H1 (cell line): ENCODE measurements around the gene PRPF39. TPM values are rescaled to one million over a fixed set of nuclear protein-coding genes. Genes with fewer than 3 reads are reported as not detected.

Source experiments
- CTCF ChIA-PET: fragments of 300-600 bp; sonication (Branson Sonifier 250); formaldehyde crosslinking; loops from one replicate; lab custom pipeline; 2021; ENCODE audit not compliant: partially characterized antibody; lab: Charles Lee
- POLR2A ChIA-PET: fragments of 300-600 bp; sonication (Branson Sonifier 250); formaldehyde crosslinking; loops from one replicate; lab custom pipeline; 2021; ENCODE audit warnings: inconsistent platforms; ENCODE audit not compliant: partially characterized antibody; lab: Charles Lee
- DNase-seq, 2 experiments: peaks; one replicate each; pipeline versions ENCODE4 v3.0.0 to v3.0.0-alpha.2; 2010 to 2022; ENCODE audit warnings: low spot score in 2 of 2, low read depth in 1 of 2, mixed read lengths in 1 of 2
- FAIRE-seq: peaks from 2 replicates; lab custom pipeline; 2011; peaks lifted over from hg19 to GRCh38; lab: Jason Lieb, UNC
- H2AFZ ChIP-seq: 2 replicates; pipeline ENCODE4 v1.8.1; 2012; ENCODE audit warnings: low read length, inconsistent platforms
- H2AK5ac ChIP-seq: 2 replicates; pipeline ENCODE4 v1.6.1; 2013; ENCODE audit warnings: low read depth, low read length
- H2BK120ac ChIP-seq: replicated peaks from 2 replicates; pipeline ENCODE3; 2013; ENCODE audit warnings: low read depth, low read length, inconsistent platforms
- H2BK12ac ChIP-seq: 2 replicates; pipeline ENCODE4 v1.6.1; 2013; ENCODE audit warnings: low read depth, low read length
- H2BK15ac ChIP-seq: 2 replicates; pipeline ENCODE4 v1.6.1; 2013; ENCODE audit warnings: low read length
- H2BK20ac ChIP-seq: 2 replicates; pipeline ENCODE4 v1.6.1; 2013; ENCODE audit warnings: low read length
- H2BK5ac ChIP-seq: 2 replicates; pipeline ENCODE4 v1.6.1; 2013; ENCODE audit warnings: low read depth, low read length
- H3K14ac ChIP-seq: 2 replicates; pipeline ENCODE4 v1.6.1; 2013; ENCODE audit warnings: inconsistent platforms; ENCODE audit not compliant: insufficient read length
- H3K18ac ChIP-seq: 2 replicates; pipeline ENCODE4 v1.6.1; 2013; ENCODE audit warnings: low read length; ENCODE audit errors: extremely low read depth
- H3K23ac ChIP-seq: 2 replicates; pipeline ENCODE4 v1.6.1; 2013; ENCODE audit warnings: inconsistent platforms; ENCODE audit not compliant: insufficient read length
- H3K23me2 ChIP-seq: 2 replicates; pipeline ENCODE4 v1.6.1; 2013; ENCODE audit warnings: low read depth, low read length
- H3K27ac ChIP-seq: 2 replicates; pipeline ENCODE4 v1.6.1; 2011; ENCODE audit warnings: low read depth, low read length, inconsistent platforms
- H3K27me3 ChIP-seq, 4 experiments: replicated peaks in 1 of 4; 1 replicate in 1 of 4; 2 replicates in 3 of 4; pipeline versions ENCODE4 v1.6.1 to v1.8.1; 2011 to 2013; ENCODE audit warnings: low read length in 3 of 4, mild to moderate bottlenecking in 3 of 4, inconsistent platforms in 2 of 4, mixed read lengths in 2 of 4, moderate library complexity in 1 of 4; ENCODE audit not compliant: control insufficient read depth in 3 of 4, insufficient read depth in 3 of 4; ENCODE audit errors: extremely low read depth in 1 of 4
- H3K36me3 ChIP-seq, 4 experiments: 2 replicates each; pipeline versions ENCODE4 v1.6.1 to v1.8.1; 2011 to 2013; ENCODE audit warnings: mild to moderate bottlenecking in 4 of 4, low read length in 3 of 4, moderate library complexity in 2 of 4, control low read depth in 1 of 4, inconsistent platforms in 1 of 4; ENCODE audit not compliant: insufficient read depth in 4 of 4, control insufficient read depth in 2 of 4
- H3K4ac ChIP-seq: replicated peaks from 2 replicates; pipeline ENCODE3; 2013; ENCODE audit warnings: low read length, low read depth, mixed read lengths, inconsistent platforms; ENCODE audit not compliant: insufficient read length
- H3K4me1 ChIP-seq, 4 experiments: replicated peaks in 1 of 4; 1 replicate in 1 of 4; 2 replicates in 3 of 4; pipeline versions ENCODE4 v1.6.1 to v1.8.1; 2011 to 2013; ENCODE audit warnings: low read length in 3 of 4, inconsistent platforms in 2 of 4, mixed read lengths in 1 of 4; ENCODE audit not compliant: insufficient read depth in 4 of 4, control insufficient read depth in 3 of 4
- H3K4me2 ChIP-seq, 2 experiments: 2 replicates each; pipeline versions ENCODE4 v1.6.1 to v1.8.1; 2011 to 2013; ENCODE audit warnings: low read depth in 2 of 2, low read length in 2 of 2, control low read depth in 1 of 2, inconsistent platforms in 1 of 2, mild to moderate bottlenecking in 1 of 2; ENCODE audit not compliant: insufficient read depth in 1 of 2
- H3K4me3 ChIP-seq, 4 experiments: fragments of 200-600, 300-600 bp in 1 of 4; sonication (generic), shearing (Covaris generic), sonication (Bioruptor Twin) in 1 of 4; 2 replicates each; pipeline versions ENCODE4 v1.5.1 to v1.8.1; 2011 to 2016; ENCODE audit warnings: low read length in 4 of 4, low read depth in 3 of 4, control low read depth in 2 of 4, inconsistent platforms in 2 of 4, mild to moderate bottlenecking in 2 of 4, mixed read lengths in 1 of 4, moderate library complexity in 1 of 4; ENCODE audit not compliant: insufficient read depth in 2 of 4; ENCODE audit errors: extremely low read depth in 1 of 4
- H3K56ac ChIP-seq: replicated peaks from 2 replicates; pipeline ENCODE3; 2013; ENCODE audit warnings: low read depth, mild to moderate bottlenecking, mixed read lengths, low read length, inconsistent platforms; ENCODE audit not compliant: insufficient read length
- H3K79me1 ChIP-seq: 2 replicates; pipeline ENCODE4 v1.6.1; 2013; ENCODE audit warnings: low read depth, low read length, control low read depth
- H3K79me2 ChIP-seq, 2 experiments: 2 replicates each; pipeline versions ENCODE4 v1.6.1 to v1.8.1; 2012 to 2013; ENCODE audit warnings: low read length in 2 of 2, mild to moderate bottlenecking in 2 of 2, inconsistent platforms in 1 of 2; ENCODE audit not compliant: insufficient read depth in 2 of 2, control insufficient read depth in 1 of 2
- H3K9ac ChIP-seq, 4 experiments: replicated peaks in 1 of 4; 1 replicate in 1 of 4; 2 replicates in 3 of 4; pipeline versions ENCODE4 v1.6.1 to v1.8.1; 2011 to 2013; ENCODE audit warnings: low read depth in 3 of 4, low read length in 3 of 4, control low read depth in 2 of 4, mild to moderate bottlenecking in 2 of 4, moderate library complexity in 2 of 4, inconsistent platforms in 1 of 4; ENCODE audit errors: extremely low read depth in 1 of 4
- H3K9me3 ChIP-seq, 2 experiments: 2 replicates each; pipeline versions ENCODE4 v1.6.1 to v1.8.1; 2012 to 2013; ENCODE audit warnings: mild to moderate bottlenecking in 2 of 2, moderate library complexity in 2 of 2, control low read depth in 1 of 2, inconsistent platforms in 1 of 2, low read depth in 1 of 2, low read length in 1 of 2, mixed read lengths in 1 of 2; ENCODE audit not compliant: insufficient read depth in 2 of 2
- H4K20me1 ChIP-seq, 2 experiments: replicated peaks in 1 of 2; 2 replicates each; pipeline versions ENCODE3 to v1.8.1; 2011 to 2013; ENCODE audit warnings: inconsistent platforms in 2 of 2, low read length in 2 of 2, mild to moderate bottlenecking in 1 of 2; ENCODE audit not compliant: insufficient read depth in 2 of 2, control insufficient read depth in 1 of 2
- H4K5ac ChIP-seq: 2 replicates; pipeline ENCODE4 v1.6.1; 2013; ENCODE audit warnings: low read length, low read depth, mixed read lengths, inconsistent platforms; ENCODE audit not compliant: insufficient read length
- H4K8ac ChIP-seq: 2 replicates; pipeline ENCODE4 v1.8.0; 2013; ENCODE audit warnings: mild to moderate bottlenecking, moderate library complexity, low read length, inconsistent platforms; ENCODE audit not compliant: insufficient read depth; ENCODE audit errors: extremely low read depth
- H4K91ac ChIP-seq: replicated peaks from 2 replicates; pipeline ENCODE3; 2013; ENCODE audit warnings: low read length, mixed read lengths, inconsistent platforms; ENCODE audit not compliant: insufficient read length
- CHD2 ChIP-seq: IDR thresholded peaks from 2 replicates; pipeline ENCODE4 v1.6.1; 2012; ENCODE audit warnings: low read length, improper control_type of control experiment
- KDM5A ChIP-seq: fragments of 200-600 bp; IDR thresholded peaks from 2 replicates; pipeline ENCODE4 v1.7.1; 2012; ENCODE audit warnings: mild to moderate bottlenecking, low read length, inconsistent platforms, mixed read lengths
- SIX5 ChIP-seq: IDR thresholded peaks from 2 replicates; pipeline ENCODE4 v1.6.1; 2011; ENCODE audit warnings: mild to moderate bottlenecking, low read depth, low read length
- TAF1 ChIP-seq: IDR thresholded peaks from 2 replicates; pipeline ENCODE4 v1.6.1; 2011; ENCODE audit warnings: mild to moderate bottlenecking, low read depth, low read length
- ZNF274 ChIP-seq: IDR thresholded peaks from 2 replicates; pipeline ENCODE4 v1.7.0; 2012; ENCODE audit warnings: low read length, borderline replicate concordance; ENCODE audit errors: extremely low read depth
- WGBS, 2 experiments: shearing (Covaris generic) in 1 of 2; methylation state at CpG; one replicate each; pipeline versions ENCODE4 v1.1.6 to v1.1.7; 2013 to 2015; ENCODE audit warnings: low lambda C conversion rate in 2 of 2, mixed read lengths in 2 of 2, inconsistent platforms in 1 of 2, low coverage in 1 of 2, missing lambda C conversion rate in 1 of 2; ENCODE audit not compliant: insufficient replicate concordance in 2 of 2, insufficient coverage in 1 of 2, insufficient read length in 1 of 2; ENCODE audit errors: extremely low coverage in 1 of 2, missing lambda C conversion rate in 1 of 2; 5-methylcytosine and 5-hydroxymethylcytosine counted together
- polyA plus RNA-seq, 7 experiments: library from polyadenylated mRNA; depleted of rRNA in 3 of 7; stranded (reverse) in 5 of 7; unstranded in 2 of 7; fragments of >200 nt in 5 of 7; fragments of 200-250 nt in 2 of 7; gene quantifications; 1 replicate in 5 of 7; 2 replicates in 1 of 7; 4 replicates in 1 of 7; pipeline versions ENCODE4 v1.2.1 to v1.2.3, GENCODE V29; 2011 to 2013; ENCODE audit warnings: missing spikeins in 2 of 7, mixed read lengths in 2 of 7
- total RNA-seq: library from RNA; stranded (reverse); fragmentation: NEBNext Ultra II Directional; extraction: Animal tissue kit (Norgen Biotek cat#: 25700); gene quantifications from 2 replicates; pipeline ENCODE4 v1.2.1, GENCODE V29; 2021

Gene PRPF39
- total and polyA plus RNA-seq, 2 of the 8 experiments (the other 6 are each of a cell fraction or from before 2014, with no cell fraction given) = 22.4 to 43.3 TPM

- CTCF ChIA-PET = no interaction called here
- 89% methylated on average over 5 of the region's 5 CpGs; no CpG with 5 or more reads in 1 of the 2 experiments for WGBS, 2 experiments
- no peak overlapping the region for H2AFZ ChIP-seq
- TF ChIP-seq CHD2 (no peak), KDM5A (no peak), SIX5 (no peak), TAF1 (no peak), ZNF274 (no peak)
These were observed 42.3 kb upstream of the PRPF39 start for GRCh38 chr14:45041641-45042040.

More at GRCh38 chr14:45041641-45042040, 42.3 kb upstream of the PRPF39 start:
- H3K23ac ChIP-seq = no peak overlapping the region
- no peak overlapping the region for H2BK15ac ChIP-seq
- H4K20me1 ChIP-seq = no peaks in the 10 kb centered on the region
- H3K56ac ChIP-seq = no peak overlapping the region
- no peak overlapping the region for H3K14ac ChIP-seq
- H3K18ac ChIP-seq = no peak overlapping the region
- H4K8ac ChIP-seq = no peak overlapping the region
- POLR2A ChIA-PET = no interaction called here
- FAIRE-seq (no peak), DNase-seq (no peak)
- H3K79me1 ChIP-seq = no peaks in the 10 kb centered on the region
- no peak overlapping the region for H3K9ac ChIP-seq
- H2BK12ac ChIP-seq = no peak overlapping the region
- no peak overlapping the region for H2BK5ac ChIP-seq
- no peak overlapping the region for H3K4ac ChIP-seq
- H3K36me3 ChIP-seq = peaks cover 0 to 32% (median 10%) of the 10 kb centered on the region in 4 experiments; a peak in 6 of 8 replicates
- H2BK120ac ChIP-seq = no peak overlapping the region
- H3K4me3 ChIP-seq = no peak overlapping the region
- no peaks in the 10 kb centered on the region for H3K23me2 ChIP-seq
- H4K5ac ChIP-seq = no peak overlapping the region
- H2BK20ac ChIP-seq = no peak overlapping the region
- no peak overlapping the region for H4K91ac ChIP-seq
- H3K79me2 ChIP-seq = no peaks in the 10 kb centered on the region
- no peak overlapping the region for H3K27ac ChIP-seq
- H3K4me1 ChIP-seq = no peaks in the 10 kb centered on the region
- no peak overlapping the region for H2AK5ac ChIP-seq
- peaks cover 14 to 16% of the 10 kb centered on the region in 2 experiments for H3K9me3 ChIP-seq
- H3K27me3 ChIP-seq = no peaks in the 10 kb centered on the region
- H3K4me2 ChIP-seq = no peak overlapping the region
